Upper lobe of left lung (tissue), 4 donors: Measurements from ENCODE around the gene TMEM223.

ENCODE experiments used
- EP300 ChIP-seq, 4 donors: sonication (generic); formaldehyde crosslinking; IDR thresholded peaks; one replicate each; pipeline ENCODE4 v1.5.1; 2017; ENCODE audit warnings: antibody characterized with exemption in 4 of 4, control low read depth in 2 of 4
- POLR2A ChIP-seq, 4 donors: fragments of 450-650 bp; IDR thresholded peaks; one replicate each; pipeline ENCODE4 v1.5.1; 2016 to 2017; ENCODE audit warnings: antibody characterized with exemption in 4 of 4, mild to moderate bottlenecking in 2 of 4
- POLR2AphosphoS5 ChIP-seq, 2 donors: sonication (generic); formaldehyde crosslinking; IDR thresholded peaks; one replicate each; pipeline ENCODE4 v1.5.1; 2017; ENCODE audit warnings: antibody characterized with exemption in 2 of 2
- TF ChIP-seq, protein P1 (sequence below), 6 experiments: fragments of 450-650 bp in 4 of 6; fragments of 200-600 bp in 2 of 6; sonication (generic) in 2 of 6; IDR thresholded peaks; one replicate each; pipeline ENCODE4 v1.5.1; 2016 to 2019; ENCODE audit warnings: antibody characterized with exemption in 6 of 6

DNA sequence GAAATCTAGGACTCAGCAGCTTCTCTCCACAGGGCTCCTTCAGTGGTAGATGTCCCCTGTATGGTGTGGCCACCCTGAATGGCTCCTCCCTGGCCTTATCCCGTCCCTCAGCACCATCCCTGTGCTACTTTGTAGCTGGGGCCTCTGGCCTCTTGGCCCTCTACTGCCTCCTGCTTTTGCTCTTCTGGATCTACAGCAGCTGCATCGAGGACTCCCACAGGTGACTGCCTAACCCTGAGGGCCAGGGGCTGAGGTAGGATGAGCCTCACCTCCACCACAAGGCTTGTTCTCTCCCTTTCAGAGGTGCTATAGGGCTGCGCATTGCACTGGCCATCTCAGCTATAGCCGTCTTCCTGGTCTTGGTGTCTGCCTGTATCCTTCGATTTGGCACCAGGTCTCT lies 2.8 kb downstream of the TMEM223 start:
- TF ChIP-seq, protein P1, sequence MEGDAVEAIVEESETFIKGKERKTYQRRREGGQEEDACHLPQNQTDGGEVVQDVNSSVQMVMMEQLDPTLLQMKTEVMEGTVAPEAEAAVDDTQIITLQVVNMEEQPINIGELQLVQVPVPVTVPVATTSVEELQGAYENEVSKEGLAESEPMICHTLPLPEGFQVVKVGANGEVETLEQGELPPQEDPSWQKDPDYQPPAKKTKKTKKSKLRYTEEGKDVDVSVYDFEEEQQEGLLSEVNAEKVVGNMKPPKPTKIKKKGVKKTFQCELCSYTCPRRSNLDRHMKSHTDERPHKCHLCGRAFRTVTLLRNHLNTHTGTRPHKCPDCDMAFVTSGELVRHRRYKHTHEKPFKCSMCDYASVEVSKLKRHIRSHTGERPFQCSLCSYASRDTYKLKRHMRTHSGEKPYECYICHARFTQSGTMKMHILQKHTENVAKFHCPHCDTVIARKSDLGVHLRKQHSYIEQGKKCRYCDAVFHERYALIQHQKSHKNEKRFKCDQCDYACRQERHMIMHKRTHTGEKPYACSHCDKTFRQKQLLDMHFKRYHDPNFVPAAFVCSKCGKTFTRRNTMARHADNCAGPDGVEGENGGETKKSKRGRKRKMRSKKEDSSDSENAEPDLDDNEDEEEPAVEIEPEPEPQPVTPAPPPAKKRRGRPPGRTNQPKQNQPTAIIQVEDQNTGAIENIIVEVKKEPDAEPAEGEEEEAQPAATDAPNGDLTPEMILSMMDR (IDR thresholded peaks at IDR 0.05), result no peak
- TF ChIP-seq EP300 (IDR thresholded peaks at IDR 0.05), result no peak
- TF ChIP-seq POLR2A (IDR thresholded peaks at IDR 0.05), result no peak
- TF ChIP-seq POLR2AphosphoS5 (IDR thresholded peaks at IDR 0.05), result no peak
